Ishikawa (cell line): ENCODE results near the gene KIF18A.

Experiments
- CEBPB ChIP-seq: IDR thresholded peaks from 2 replicates; pipeline ENCODE4 v1.6.1; 2012
- CREB1 ChIP-seq: IDR thresholded peaks from 2 replicates; pipeline ENCODE4 v1.6.1; 2012; ENCODE audit warnings: low read depth
- EGR1 ChIP-seq: IDR thresholded peaks from 2 replicates; pipeline ENCODE4 v1.6.1; 2012
- EP300 ChIP-seq: IDR thresholded peaks from 2 replicates; pipeline ENCODE4 v1.6.1; 2012; ENCODE audit warnings: borderline replicate concordance
- FOXM1 ChIP-seq: IDR thresholded peaks from 2 replicates; pipeline ENCODE4 v1.6.1; 2012; ENCODE audit warnings: low read depth, borderline replicate concordance
- NFIC ChIP-seq: IDR thresholded peaks from 2 replicates; pipeline ENCODE4 v1.6.1; 2012
- RAD21 ChIP-seq: IDR thresholded peaks from 2 replicates; pipeline ENCODE4 v1.6.1; 2012; ENCODE audit warnings: low read depth
- TAF1 ChIP-seq: IDR thresholded peaks from 2 replicates; pipeline ENCODE4 v1.6.1; 2012; ENCODE audit warnings: low read depth, mild to moderate bottlenecking
- TCF12 ChIP-seq: IDR thresholded peaks from 2 replicates; pipeline ENCODE4 v1.6.1; 2012; ENCODE audit warnings: low read depth
- TEAD4 ChIP-seq: IDR thresholded peaks from 2 replicates; pipeline ENCODE4 v1.6.1; 2012
- YY1 ChIP-seq: IDR thresholded peaks from 2 replicates; pipeline ENCODE4 v1.6.1; 2012; ENCODE audit warnings: low read depth
- ZBTB7A ChIP-seq: IDR thresholded peaks from 2 replicates; pipeline ENCODE4 v1.6.1; 2012; ENCODE audit warnings: low read depth
- TF ChIP-seq, protein P1 (sequence below): IDR thresholded peaks from 2 replicates; pipeline ENCODE4 v1.6.1; 2012; ENCODE audit warnings: low read depth, mild to moderate bottlenecking
- TF ChIP-seq, protein P2 (sequence below): IDR thresholded peaks from 2 replicates; pipeline ENCODE4 v1.6.1; 2012
- TF ChIP-seq, protein P3 (sequence below): IDR thresholded peaks from 2 replicates; pipeline ENCODE4 v1.6.1; 2012

The KIF18A gene

DNA sequence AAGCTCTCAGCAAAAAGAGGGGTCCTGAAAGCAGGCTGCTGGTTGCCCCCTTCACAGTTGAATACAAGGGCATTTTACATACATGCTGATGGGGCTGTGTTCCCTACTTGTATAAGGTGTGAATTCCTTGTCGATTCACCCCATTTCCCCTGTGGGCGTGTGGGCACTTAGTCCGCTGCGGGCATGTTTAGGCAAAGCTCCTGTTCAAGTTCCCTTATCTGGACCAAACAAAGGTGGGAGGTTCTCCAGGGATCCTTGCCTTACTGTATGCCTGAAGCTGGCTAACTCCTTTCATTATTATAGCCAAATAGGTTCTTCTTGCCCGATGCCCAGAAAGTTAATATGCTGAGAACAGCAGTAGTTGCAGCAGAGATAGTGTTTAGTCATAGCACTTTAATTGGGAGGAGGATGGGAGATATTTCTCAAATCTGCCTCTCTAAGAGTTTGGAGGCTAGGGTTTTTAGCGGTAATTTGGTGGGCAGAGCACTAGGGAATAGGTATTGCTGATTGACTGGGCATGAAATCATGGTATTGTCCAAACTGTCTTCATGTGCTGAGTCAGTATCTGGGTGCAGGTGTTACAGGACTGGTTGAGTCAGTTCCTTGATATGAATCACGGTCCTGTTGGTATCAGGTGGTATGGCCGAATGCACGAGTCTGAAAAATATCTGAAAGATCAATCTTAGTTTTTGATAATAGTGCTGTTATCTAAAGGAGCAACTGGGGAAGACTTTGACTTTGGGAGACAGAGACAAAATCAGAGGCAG, 32.9 kb upstream of the KIF18A start:
- TF ChIP-seq FOXM1 (no peak), CREB1 (no peak), EGR1 (no peak), EP300 (no peak), TAF1 (no peak), TEAD4 (no peak), RAD21 (no peak), TCF12 (no peak), NFIC (no peak), ZBTB7A (no peak), YY1 (no peak), CEBPB (no peak)
- TF ChIP-seq, protein P1, sequence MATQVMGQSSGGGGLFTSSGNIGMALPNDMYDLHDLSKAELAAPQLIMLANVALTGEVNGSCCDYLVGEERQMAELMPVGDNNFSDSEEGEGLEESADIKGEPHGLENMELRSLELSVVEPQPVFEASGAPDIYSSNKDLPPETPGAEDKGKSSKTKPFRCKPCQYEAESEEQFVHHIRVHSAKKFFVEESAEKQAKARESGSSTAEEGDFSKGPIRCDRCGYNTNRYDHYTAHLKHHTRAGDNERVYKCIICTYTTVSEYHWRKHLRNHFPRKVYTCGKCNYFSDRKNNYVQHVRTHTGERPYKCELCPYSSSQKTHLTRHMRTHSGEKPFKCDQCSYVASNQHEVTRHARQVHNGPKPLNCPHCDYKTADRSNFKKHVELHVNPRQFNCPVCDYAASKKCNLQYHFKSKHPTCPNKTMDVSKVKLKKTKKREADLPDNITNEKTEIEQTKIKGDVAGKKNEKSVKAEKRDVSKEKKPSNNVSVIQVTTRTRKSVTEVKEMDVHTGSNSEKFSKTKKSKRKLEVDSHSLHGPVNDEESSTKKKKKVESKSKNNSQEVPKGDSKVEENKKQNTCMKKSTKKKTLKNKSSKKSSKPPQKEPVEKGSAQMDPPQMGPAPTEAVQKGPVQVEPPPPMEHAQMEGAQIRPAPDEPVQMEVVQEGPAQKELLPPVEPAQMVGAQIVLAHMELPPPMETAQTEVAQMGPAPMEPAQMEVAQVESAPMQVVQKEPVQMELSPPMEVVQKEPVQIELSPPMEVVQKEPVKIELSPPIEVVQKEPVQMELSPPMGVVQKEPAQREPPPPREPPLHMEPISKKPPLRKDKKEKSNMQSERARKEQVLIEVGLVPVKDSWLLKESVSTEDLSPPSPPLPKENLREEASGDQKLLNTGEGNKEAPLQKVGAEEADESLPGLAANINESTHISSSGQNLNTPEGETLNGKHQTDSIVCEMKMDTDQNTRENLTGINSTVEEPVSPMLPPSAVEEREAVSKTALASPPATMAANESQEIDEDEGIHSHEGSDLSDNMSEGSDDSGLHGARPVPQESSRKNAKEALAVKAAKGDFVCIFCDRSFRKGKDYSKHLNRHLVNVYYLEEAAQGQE: no peak
- TF ChIP-seq, protein P2, sequence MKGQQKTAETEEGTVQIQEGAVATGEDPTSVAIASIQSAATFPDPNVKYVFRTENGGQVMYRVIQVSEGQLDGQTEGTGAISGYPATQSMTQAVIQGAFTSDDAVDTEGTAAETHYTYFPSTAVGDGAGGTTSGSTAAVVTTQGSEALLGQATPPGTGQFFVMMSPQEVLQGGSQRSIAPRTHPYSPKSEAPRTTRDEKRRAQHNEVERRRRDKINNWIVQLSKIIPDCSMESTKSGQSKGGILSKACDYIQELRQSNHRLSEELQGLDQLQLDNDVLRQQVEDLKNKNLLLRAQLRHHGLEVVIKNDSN: no peak
- TF ChIP-seq, protein P3, sequence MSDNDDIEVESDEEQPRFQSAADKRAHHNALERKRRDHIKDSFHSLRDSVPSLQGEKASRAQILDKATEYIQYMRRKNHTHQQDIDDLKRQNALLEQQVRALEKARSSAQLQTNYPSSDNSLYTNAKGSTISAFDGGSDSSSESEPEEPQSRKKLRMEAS: no peak

DNA sequence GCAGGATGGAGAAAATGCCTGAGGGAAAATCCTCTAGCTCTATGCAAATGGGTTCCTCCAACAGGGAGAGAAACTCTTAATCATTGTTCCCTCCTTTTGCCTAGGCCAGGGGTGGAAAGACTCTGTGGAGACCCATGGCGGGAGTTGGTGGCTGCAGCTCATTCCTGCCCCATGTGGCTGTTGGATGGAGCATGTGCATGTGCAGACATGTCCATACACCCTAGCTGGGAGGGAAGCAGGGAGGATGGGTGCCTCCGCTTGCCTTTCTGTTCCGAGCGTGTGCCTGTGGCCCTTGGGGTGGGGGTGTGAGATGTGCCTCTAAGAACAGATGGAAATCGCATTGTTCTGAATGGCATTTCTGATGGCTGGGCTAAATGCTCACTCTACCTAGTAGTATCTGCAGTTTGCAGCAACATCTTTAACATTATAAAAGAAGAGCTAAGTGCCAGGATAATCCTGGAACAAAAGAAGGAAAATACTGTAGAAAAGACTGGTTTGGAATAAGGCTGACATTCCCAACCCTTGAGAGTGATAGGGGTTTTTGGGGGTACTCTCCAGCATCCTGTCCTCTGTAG, 32.0 kb upstream of the KIF18A start:
- TF ChIP-seq NFIC: no peak
- no peak for TF ChIP-seq TAF1
- TF ChIP-seq TCF12: no peak
- TF ChIP-seq, protein P2: no peak
- TF ChIP-seq TEAD4: no peak
- no peak for TF ChIP-seq YY1
- TF ChIP-seq RAD21: no peak
- TF ChIP-seq, protein P3: no peak
- no peak for TF ChIP-seq FOXM1
- TF ChIP-seq CEBPB: no peak
- no peak for TF ChIP-seq EGR1
- TF ChIP-seq CREB1: no peak
- TF ChIP-seq EP300: no peak

DNA sequence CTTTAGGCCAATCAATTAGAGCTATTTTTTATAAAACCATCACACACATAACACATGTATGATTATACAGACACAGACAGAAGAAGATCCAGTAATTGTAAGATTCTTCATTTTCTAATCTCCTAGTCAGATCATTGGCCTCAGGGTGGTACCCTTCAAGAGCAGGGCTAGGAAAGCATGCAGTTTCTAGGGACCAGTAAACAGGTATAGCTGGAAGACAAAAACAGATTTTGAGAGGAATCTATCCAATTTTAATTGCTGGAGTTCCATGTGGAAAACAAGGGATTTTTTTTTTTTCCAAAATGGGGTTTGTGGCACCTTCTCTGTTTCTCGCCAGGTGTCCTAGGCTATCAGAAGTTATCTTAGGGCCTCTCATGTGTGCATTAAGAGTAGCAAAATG, 29.9 kb upstream of the KIF18A start:
- TF ChIP-seq EGR1 (no peak), TAF1 (no peak), EP300 (no peak), TCF12 (no peak)

DNA sequence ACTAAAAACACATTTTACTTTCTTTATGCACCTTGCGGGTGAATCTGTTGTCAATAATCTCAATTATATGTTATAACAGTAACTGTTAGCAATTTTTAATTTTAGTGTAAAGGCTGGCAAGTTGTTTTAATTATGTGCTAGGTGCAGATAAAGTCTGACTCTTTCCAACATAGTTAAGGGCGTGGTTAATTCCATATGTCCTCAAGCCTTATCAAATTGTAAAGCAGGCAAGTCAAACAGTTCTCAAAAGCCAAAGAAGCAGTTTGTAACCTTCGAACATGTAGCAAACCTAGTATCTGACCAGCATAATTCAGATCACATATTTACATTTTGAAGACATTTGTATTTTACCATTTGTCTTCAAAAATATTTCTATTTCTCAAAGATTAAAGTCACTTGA, 29.4 kb upstream of the KIF18A start:
- TF ChIP-seq TEAD4 (no peak), FOXM1 (no peak), TAF1 (no peak)

DNA sequence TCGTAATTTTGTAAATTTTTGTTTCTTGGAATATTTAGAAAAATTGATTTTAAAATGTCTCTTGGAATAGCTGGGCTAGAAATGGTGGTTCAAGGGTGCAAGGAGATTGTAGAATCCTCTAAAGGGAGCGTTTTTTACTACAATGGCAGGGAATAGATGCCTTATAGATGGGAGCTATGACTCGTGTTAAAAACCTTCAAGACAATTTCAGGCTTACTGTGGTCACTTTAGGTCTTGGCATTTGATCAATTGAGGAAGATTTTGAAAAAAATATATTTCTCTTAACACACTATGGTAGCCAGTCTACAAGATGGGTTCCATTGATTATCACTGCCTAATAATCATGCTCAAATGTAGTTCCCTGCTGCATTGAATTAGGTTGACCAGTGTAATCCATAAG, 25.2 kb upstream of the KIF18A start:
- no peak for TF ChIP-seq TEAD4
- TF ChIP-seq TCF12: no peak
- TF ChIP-seq, protein P3: no peak
- TF ChIP-seq RAD21: no peak
- no peak for TF ChIP-seq CEBPB
- TF ChIP-seq EP300: no peak
- no peak for TF ChIP-seq NFIC
- TF ChIP-seq YY1: no peak
- no peak for TF ChIP-seq ZBTB7A
- TF ChIP-seq CREB1: no peak
- TF ChIP-seq FOXM1: no peak
- TF ChIP-seq, protein P1: no peak
- no peak for TF ChIP-seq TAF1

DNA sequence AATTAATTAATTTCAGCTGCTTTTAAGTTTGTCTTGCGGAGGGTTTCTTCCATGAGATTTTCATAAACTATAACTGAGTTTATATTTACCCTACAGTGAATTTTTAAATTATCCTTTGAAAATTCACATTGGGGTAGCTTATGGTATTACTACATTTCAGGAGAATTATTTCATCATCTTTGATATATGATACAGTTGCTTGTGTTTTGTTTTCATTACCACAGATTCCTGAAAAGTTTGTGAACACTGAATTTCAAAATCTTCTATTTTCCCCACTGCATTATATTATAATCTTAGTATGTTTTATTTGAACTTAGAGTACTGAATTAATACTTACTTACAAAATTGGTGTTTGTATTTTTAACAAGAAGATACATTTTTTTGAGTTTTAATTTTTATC, 24.6 kb upstream of the KIF18A start:
- TF ChIP-seq YY1 (no peak), NFIC (no peak), FOXM1 (no peak), EP300 (no peak), RAD21 (no peak), EGR1 (no peak)
- TF ChIP-seq, protein P3: no peak
- TF ChIP-seq, protein P1: no peak
- TF ChIP-seq, protein P2: no peak
